GM18526 (cell line): ENCODE measurements around the gene SEC14L6.

Experiments
- POLR2A ChIP-seq: IDR thresholded peaks from 3 replicates; pipeline ENCODE4 v1.6.1; 2011; ENCODE audit not compliant: insufficient read length; ENCODE audit errors: extremely low read depth

Gene SEC14L6

DNA sequence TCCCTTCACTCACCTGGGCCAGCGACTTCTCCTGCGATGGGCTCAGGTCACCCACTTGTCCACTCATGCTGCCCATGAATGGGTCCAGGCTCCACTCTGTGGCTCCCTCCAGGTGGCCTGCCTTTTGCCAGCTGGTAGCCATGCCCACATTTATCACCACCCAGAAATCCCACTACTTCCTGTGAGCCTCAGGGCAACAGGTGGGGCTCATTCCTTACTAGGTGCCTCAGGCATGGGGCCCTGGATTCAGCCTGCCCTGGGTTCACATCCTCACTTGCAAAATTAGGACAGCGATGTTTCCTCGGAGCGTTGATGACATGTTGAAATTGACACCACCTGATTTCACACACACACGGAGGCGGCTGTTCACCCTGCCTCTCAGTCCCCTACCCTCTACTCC is at the start of gene SEC14L6:
SEC14L6 (minus strand) TSS at position 126 of the 400 bp plus-strand sequence; CDS start at position 67, 59 bp downstream.
- TF ChIP-seq POLR2A = no peak

DNA sequence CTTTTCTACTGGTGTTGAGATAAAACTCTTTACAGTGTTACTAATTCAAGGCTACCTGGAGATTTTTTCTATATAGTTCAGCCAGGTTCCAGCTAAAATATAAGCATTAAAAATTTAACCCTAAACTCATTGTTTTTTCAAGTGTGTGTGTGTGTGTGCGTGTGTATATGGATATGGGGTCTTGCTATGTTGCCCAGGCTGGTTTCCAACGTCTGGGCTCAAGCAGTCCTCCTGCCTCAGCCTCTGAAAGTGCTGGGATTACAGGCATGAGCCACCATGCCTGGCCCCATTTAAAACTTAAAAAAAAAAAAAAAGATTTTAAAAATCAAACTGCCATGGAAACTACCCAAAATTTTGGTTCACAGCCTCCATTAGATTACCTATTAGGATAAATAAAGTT is 49.7 kb upstream of the SEC14L6 start:
- no peak for TF ChIP-seq POLR2A

DNA sequence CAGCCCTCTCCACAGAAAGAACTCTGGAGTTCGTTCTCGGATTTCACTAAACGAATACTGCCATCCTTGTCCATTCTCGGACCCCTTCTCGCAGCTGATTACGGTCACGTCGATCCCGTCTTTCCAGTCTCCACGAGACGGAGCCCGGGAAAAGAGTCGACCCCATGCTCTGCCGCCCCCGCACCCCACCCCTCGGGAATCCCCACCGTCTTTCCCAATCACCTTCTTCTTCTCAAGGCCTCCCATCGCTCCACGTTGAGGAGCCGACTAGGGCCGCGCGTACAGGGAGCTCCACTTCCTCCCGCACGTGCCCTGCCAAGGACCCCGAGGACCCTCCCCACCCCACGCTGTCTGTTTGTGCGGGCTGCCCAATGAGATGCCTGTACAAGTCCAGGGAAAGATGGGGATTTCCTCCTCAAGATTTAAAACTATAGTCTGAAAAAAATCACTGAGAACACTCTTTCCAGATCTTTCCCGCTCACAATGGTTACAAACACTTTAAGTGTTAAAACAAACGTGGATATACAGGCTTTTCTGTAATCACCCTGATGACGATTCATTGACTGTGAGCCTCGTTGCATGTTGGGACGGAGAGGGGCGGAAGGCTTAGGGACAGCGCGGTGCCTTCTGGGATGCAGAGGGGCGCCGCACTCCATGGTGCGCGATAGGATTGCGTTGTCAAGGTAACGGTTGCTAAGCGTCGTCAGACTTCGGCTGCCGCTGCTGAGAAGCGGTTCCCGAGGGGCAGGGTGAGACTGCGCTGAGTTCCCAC is 45.2 kb upstream of the SEC14L6 start, which contains the start of gene PES1:
PES1 (minus strand) TSS at position 323 of the 772 bp plus-strand sequence; CDS start at position 246, 77 bp downstream.
- TF ChIP-seq POLR2A = peak; percentile 54

DNA sequence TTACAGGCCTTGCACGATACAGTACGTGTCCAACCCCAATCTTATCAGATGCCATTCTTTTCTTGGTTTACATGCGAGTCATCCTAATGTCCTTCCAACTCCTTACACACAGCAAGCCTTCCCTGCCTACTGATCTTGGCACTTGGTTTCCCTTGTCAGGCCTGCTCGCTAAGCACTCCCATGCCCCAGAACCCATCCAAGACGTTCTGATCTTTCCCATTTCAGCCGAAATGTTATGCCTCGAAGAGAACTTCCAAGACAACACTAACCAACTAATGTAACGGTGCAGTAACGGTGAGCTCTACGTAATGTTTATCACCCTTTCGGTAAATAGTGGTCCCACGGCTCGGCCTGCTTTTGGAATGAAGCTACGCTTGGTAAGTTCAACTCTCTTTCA is 44.6 kb upstream of the SEC14L6 start:
- no peak for TF ChIP-seq POLR2A

DNA sequence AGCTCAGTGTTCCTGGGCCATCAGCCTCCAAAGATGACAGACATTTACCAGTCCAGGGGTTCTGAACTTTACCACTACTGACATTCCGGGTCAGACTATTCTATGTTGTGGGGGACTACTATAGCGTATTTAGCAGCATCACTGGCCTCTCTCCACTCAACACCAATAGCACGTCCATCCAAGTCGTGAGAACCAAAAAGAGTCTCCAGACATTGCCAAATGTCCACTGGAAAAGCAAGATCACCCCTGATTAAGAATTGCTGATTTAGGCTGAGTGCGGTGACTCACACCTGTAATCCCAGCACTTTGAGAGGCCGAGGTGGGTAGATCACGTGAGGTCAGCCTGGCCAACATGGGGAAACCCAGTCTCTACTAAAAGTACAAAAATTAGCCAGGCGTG is 39.9 kb upstream of the SEC14L6 start:
- TF ChIP-seq POLR2A = no peak

DNA sequence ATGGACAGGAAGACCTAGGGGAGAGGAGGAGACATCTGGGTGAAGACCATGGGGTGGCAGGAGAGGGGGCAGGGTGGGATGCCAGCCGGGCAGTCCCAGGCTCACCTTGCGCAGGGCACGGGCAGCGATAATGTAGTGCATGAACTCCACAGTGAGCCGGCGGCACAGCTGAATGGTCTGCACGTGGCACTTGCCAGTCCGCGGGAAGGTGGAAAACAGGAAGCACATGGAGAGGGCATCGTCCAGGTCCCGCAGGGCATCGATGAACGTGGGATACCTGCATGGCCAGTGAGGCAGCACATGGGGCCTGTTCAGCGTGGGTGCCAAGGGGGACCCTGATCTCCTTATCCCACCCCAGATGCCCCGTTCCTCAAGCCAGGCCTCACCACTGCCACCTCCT is 37.9 kb upstream of the SEC14L6 start:
- TF ChIP-seq POLR2A = no peak

DNA sequence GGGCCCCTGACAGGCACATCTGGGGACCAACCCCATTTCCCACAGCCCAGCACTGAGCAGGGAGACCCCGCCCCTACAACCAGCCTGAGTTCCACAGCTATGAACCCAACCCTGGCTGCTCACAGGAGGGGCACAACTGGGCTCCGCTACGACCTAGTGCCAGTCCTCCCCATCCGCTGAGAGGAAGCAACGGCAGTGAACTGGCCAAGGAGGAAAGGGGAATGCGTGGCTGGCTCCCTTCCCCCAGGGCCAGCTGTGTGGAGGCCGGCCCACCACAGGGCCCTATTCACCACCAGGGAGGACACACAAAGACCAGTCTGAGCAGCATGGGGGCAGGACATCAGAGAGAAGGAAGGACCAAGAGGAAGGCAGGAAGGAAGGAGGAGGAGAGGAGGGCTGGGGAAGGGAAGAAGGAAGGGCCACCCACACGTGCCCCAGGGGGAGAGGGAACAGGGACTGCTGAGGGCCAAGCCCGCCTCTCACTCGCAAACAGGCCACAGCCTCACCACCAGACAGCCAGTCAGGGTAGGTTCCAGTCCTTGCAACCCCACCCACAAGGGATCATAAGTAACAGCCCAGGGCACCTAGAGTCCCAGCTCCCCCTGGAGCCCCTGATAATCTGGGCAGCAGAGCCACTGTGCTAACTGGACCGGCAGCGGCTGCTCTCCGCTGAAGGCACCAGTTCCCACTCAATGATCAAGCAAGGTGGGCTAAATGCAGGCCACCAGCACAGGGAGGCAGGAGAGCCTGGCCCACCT is 36.4 kb upstream of the SEC14L6 start:
- no peak for TF ChIP-seq POLR2A

DNA sequence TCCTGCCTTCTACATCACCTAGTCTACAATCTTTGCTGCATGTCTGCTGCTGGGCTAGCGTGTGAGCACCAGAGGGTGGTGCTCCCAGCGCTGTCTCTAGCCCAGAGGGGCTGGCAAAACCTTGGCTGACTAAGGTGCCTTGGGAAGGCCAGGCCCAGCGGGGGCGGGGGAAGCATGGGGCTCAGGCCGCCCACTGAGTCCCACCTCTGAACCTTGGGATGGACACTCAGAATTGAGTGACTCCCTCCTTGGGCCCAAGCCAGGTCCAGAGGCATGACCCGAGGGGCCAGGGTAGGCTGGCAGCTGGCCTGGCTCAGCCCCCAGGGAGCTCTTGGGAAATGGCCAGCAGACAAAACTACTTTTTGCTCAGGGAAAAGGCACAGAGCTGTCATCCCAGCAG is 35.5 kb upstream of the SEC14L6 start:
- no peak for TF ChIP-seq POLR2A

DNA sequence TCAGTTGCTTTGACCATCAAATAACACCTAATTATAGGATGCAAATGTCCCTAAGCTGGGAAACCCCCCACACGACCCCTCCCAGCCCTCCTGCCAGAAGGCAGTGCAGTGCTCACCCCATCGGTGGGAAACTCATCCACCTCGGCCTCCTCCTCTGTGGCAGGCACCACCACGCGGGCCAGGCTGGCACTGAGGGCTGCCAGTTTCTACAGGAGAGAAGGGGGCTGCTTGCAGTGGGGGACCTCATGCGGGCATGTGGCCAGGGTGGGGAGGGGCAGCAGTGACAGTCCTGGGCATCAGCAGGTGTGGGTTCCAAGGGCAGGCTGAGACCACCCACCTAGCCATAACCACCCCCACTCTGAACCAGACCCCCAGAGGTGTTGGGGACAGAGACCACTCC is 34.4 kb upstream of the SEC14L6 start:
- no peak for TF ChIP-seq POLR2A

DNA sequence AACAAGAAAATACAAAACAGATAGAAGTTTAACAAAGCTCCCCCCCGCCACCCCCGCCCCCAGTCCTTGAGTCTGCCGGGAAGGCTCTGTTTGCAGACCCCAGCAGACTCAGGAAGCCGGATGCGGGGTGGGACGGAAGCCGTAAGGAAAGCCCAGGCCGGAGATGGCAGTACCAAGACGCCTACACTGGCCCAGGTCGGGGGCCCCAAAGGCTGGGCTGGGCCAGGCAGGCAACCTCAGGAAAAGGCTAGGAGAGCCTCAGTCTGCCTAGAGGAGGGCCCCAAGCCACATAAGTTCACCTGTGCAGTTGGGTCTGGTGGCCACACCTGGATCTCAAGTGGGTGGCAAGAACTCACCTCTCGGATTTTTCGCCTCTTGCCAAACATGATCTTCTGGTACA is 31.9 kb upstream of the SEC14L6 start:
- TF ChIP-seq POLR2A = no peak

DNA sequence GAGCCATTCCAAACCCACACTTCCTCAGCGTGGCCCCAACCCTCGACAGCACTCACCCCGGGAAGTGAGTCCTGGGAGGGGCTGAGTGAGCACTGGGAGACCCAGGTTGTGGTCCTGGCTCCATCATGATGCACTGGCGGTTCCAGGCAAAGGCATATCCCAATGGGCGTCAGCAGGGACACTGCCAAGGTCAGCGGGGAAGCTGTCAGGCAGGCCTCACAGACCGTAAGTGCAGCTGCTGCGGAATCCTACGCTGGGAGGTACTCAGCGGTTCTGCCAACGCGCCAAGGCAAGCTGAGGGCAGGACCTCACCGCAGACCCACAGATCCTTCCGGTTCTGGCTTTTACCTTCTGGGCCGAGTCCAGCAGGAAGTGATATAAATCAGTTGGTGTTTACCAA is 29.3 kb upstream of the SEC14L6 start:
- TF ChIP-seq POLR2A = no peak

DNA sequence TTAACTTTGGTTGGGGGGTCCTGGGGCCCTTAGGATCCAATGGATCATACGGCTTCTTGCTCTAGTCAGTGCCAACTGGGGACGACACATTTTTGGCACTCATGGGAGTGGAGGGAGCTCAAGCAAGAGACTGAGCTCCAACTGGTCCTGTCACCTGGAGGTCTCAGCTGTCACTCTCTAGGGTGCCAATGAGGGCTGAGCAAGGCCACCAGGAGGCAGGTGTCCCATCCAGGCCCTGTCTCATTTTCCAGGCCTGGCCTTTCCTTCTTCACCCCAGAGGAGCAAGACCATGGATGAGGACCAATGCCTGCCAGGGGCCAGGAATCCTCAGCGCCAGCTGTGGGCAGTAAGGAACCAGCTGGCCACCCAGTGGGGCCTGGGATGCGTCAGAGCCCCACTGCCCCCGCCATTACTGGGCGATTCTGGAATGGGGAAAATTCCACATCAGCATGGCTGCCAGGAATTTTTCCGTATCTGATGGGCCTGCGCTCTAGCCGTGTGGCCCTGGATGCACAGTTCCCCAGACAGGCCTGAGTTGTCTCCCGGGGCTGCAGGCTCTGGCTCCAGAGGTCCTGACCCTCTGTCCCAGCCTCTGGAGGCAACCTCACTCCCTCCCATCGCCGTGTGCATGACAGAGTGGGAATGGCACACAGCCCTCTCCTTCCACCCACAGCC is 28.6 kb upstream of the SEC14L6 start:
- TF ChIP-seq POLR2A = no peak

DNA sequence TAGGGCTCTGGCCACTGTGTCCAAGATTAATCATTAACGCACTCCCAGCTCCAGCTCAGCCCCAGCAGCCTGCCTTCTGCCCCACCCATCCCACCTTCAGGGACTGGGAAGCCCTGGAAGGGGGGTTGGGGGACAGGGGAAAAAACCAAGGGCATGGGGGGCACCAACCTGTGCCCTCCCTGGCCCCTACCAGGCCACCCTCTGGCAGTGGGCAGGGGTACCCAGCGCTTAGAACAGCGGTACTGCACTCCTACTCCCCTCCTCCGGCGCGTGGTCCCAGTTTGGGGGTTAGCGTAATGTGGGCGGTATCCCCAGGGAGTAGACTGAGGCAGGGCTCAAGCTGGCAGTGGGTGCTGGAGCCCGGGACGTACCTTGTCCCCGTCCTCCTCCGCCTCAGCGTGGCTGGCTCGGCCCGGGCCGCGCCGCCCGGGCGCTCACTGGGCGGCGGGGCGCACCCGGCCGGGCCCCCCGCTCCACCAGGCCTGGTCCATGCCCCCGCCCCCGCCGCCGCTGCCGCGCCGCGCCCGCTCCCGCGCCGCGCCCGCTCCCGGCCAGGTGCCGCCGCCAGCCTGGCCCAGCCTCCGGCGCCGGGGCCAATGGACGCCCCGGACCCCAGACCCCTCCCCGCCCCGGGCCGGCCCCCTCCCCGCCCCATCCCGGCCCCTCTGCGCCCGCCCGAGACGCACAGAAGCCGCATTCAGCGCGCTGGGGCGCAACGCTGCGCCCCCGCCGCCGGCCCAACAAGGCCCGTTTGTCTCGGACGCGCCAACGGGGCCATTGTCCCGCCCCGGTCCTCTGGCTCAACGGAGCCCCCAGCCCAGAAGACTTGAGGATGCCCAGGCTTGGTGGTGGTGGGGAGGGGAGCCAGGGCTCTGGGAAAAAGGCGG is 27.8 kb upstream of the SEC14L6 start, which contains the start of gene GAL3ST1:
GAL3ST1 (minus strand) TSS at position 571 of the 887 bp plus-strand sequence. CDS start 17,273 bp downstream, outside the sequence.
- TF ChIP-seq POLR2A = no peak

DNA sequence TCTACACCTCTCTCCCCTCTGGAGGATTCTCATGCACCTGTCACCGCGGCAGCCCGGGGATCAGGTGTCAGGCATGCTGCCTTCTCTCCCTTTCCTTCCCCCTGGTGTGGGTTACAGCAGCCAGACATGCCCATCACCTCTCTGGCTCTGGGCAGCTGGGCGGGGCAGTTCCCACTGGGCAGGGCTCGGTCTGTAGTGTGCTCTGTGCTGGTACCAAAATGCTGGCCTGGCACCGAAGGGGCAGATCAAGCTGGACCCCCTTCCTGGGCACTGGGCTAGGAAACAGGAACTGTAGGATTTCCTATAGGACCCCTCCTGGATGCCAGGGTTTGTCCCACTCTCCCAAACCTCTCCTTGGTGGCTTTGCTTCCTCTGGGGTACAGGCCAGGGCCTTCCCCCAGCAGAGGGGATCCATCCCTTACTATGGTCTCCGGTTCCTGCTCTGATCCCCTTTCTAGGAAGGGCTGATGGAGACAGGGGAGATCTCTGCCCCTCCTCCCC is 27.1 kb upstream of the SEC14L6 start:
- no peak for TF ChIP-seq POLR2A
